Neural cell (in vitro differentiated cells): ENCODE results near the gene RNF187.

ENCODE experiments used
- EP300 ChIP-seq: fragments of 450-650 bp; conservative IDR thresholded peaks from 2 replicates; pipeline ENCODE4 v1.6.1; 2014; ENCODE audit warnings: antibody characterized with exemption, mild to moderate bottlenecking, moderate library complexity; ENCODE audit not compliant: poor library complexity, severe bottlenecking
- EZH2 ChIP-seq: fragments of 200-600, 300-800 bp; shearing (Covaris generic), sonication (generic); IDR thresholded peaks from 2 replicates; pipeline ENCODE4 v1.6.1; 2014; ENCODE audit warnings: antibody characterized with exemption, low read length, borderline replicate concordance, mild to moderate bottlenecking; ENCODE audit not compliant: insufficient read depth, poor library complexity, severe bottlenecking
- MXI1 ChIP-seq: fragments of 450-650 bp; conservative IDR thresholded peaks from 2 replicates; pipeline ENCODE4 v1.6.1; 2014; ENCODE audit warnings: antibody characterized with exemption, mild to moderate bottlenecking; ENCODE audit not compliant: poor library complexity, severe bottlenecking
- POLR2AphosphoS5 ChIP-seq: IDR thresholded peaks from 2 replicates; pipeline ENCODE4 v1.6.1; 2012
- RAD21 ChIP-seq: fragments of 450-650 bp; conservative IDR thresholded peaks from 2 replicates; pipeline ENCODE4 v1.6.1; 2014; ENCODE audit warnings: antibody characterized with exemption, mild to moderate bottlenecking, moderate library complexity
- SMC3 ChIP-seq: fragments of 450-650 bp; conservative IDR thresholded peaks from 2 replicates; pipeline ENCODE4 v1.6.1; 2014; ENCODE audit warnings: antibody characterized with exemption, mild to moderate bottlenecking, moderate library complexity; ENCODE audit not compliant: poor library complexity
- TAF1 ChIP-seq: IDR thresholded peaks from 2 replicates; pipeline ENCODE4 v1.6.1; 2012; ENCODE audit warnings: low read depth
- TF ChIP-seq, protein P1 (sequence below): fragments of 450-650 bp; IDR thresholded peaks from 2 replicates; pipeline ENCODE4 v1.5.1; 2014; ENCODE audit warnings: antibody characterized with exemption, mild to moderate bottlenecking, moderate library complexity; ENCODE audit not compliant: poor library complexity, severe bottlenecking

- TF ChIP-seq RAD21 (no peak), TAF1 (no peak), MXI1 (no peak), EP300 (no peak), EZH2 (no peak), POLR2AphosphoS5 (no peak), SMC3 (no peak)
- TF ChIP-seq, protein P1, sequence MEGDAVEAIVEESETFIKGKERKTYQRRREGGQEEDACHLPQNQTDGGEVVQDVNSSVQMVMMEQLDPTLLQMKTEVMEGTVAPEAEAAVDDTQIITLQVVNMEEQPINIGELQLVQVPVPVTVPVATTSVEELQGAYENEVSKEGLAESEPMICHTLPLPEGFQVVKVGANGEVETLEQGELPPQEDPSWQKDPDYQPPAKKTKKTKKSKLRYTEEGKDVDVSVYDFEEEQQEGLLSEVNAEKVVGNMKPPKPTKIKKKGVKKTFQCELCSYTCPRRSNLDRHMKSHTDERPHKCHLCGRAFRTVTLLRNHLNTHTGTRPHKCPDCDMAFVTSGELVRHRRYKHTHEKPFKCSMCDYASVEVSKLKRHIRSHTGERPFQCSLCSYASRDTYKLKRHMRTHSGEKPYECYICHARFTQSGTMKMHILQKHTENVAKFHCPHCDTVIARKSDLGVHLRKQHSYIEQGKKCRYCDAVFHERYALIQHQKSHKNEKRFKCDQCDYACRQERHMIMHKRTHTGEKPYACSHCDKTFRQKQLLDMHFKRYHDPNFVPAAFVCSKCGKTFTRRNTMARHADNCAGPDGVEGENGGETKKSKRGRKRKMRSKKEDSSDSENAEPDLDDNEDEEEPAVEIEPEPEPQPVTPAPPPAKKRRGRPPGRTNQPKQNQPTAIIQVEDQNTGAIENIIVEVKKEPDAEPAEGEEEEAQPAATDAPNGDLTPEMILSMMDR, result no peak
These were observed 44.0 kb downstream of the RNF187 start for GRCh38 chr1:228530951-228531731.
